Measurements from ENCODE around the gene MSANTD2.

Gene MSANTD2

GRCh38 chr11:124801636-124802312, 1.6 kb upstream of the MSANTD2 start:
- H3K27ac ChIP-seq = peak overlapping the region; percentile 98

DNA sequence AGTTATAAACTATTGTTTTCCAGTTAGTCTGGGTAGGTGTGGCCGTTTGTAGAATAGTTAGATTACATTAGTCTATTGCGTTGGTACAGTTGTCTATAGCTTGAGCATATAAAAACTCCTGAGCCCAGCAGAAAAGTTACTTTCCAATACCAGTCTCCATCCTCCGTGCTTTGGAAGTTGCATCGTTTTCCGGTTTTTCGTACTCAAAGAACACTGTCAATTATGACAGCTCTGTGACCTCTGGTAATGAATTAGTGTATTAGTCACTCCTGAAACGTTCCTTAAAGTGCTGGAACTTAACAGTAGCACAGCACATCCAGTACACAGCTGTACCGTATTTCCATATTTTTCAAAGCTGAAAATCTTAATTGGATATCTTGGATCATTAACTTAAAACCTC, 808 bp upstream of the MSANTD2 start:
- H3K27ac ChIP-seq = peak overlapping the region; percentile 98
- no peak for TF ChIP-seq CTCF (conservative IDR thresholded peaks at IDR 0.05)

More at GRCh38 chr11:124801636-124802312, 1.6 kb upstream of the MSANTD2 start:
- no peak for TF ChIP-seq CTCF (conservative IDR thresholded peaks at IDR 0.05)

- no peak for TF ChIP-seq CTCF (conservative IDR thresholded peaks at IDR 0.05)
- peak overlapping the region; percentile 98 for H3K27ac ChIP-seq
Measured at GRCh38 chr11:124799348-124800225, 619 bp downstream of the MSANTD2 start.

DNA sequence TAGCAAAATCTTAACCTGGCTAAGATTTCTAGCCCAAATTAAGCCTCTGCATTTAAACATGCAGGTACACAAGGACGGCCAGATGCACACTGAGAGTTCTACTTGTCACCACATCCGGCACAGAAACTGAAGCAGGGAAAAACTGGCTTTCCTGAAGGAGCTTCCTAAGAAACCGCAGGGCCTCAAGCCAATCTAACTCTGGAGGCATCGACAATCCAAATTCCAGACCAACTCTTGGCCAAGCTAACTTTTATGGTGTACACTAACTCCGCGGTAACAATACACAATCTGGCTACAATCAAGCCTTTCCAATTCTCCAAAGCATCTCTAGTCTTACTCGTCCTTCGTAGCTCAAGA, 1.2 kb downstream of the MSANTD2 start:
- TF ChIP-seq CTCF (conservative IDR thresholded peaks at IDR 0.05) = no peak
- peak overlapping the region; percentile 98 for H3K27ac ChIP-seq

DNA sequence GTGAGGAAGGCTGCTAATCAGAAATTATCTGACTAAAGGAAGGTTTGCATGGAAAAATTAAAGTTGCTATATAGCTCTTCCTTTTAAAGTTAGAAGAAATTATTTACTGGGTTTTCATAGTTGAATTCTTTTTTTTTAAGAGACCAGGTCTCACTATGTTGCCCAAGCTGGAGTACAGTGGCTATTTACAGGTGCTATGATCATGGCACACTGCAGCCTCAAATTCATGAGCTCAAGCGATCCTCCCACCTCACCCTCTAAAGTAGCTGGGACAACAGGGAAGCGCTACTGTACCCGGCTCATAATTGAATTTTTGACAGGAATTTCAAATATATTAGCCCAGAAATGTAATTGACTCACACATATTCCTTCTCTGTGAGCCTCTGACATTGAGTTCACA, 3.9 kb downstream of the MSANTD2 start:
- no peak overlapping the region for H3K27ac ChIP-seq
- no peak for TF ChIP-seq CTCF (conservative IDR thresholded peaks at IDR 0.05)

GRCh38 chr11:124793466-124794278, 6.5 kb downstream of the MSANTD2 start:
- peak; percentile 93 for TF ChIP-seq CTCF (conservative IDR thresholded peaks at IDR 0.05)
- no peak overlapping the region for H3K27ac ChIP-seq

Measured in VCaP (cell line).